NCI-H1048 (cell line): ENCODE results near the gene ARMC7.
A peak's percentile ranks its signal among the peaks of the same experiment; 100 is the strongest.
"Not testable (repeated sequence)": the region's sequence is repeated elsewhere in the genome, so short reads cannot be mapped to it uniquely, and the experiment has no call there.

Source experiments
- DNase-seq: peaks from one replicate; lab custom pipeline; 2025; lab: John Stamatoyannopoulos, UW

Gene ARMC7

DNA sequence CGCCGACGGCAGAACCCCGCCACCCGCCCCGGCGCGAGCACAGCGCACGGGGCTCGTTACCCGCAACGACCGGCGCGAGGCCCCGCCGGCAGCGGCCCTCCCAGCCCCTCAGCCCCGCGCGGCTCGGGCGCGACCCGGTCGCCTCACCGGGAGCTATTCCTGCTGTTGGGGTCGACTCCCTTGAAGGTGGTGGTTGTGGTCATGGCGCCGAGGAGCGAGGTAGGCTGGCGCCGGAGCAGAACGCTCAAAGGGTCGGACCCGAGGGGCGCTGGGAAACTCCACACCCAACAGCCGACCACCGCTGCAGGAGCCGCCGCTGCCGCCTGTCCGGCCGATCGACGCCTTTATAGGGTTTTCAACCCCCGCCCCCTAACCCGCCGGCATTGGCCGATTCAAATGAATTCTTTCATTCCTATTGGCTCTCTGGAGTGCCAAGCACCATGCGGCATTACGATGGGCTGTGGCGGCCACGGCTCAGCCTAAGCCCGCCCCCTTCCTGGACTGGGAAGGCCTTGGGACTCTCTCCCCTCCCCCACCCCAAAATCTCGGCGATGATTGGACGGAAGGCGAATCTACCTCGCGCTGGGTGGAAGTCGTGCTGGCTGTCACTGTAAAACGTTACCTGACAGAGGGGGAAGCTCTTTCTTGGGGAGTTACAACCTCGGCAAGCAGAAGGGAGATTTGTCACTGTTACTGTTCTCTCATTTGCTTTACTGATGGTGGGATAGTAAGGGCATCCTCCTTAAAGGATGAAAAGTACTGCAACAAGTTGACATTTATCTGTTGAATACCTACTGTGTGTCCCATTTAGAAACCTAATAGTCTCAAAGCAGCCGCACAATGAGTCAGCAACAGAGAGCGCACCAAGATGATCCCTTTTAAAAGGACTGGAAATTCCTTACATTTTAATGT is 44.7 kb downstream of the ARMC7 start, which contains the start of gene JPT1:
Gene JPT1 (minus strand): TSS at position 318 of the 912 bp plus-strand sequence. CDS start 115 bp downstream, at position 203.
- peak; percentile 99 for DNase-seq

DNA sequence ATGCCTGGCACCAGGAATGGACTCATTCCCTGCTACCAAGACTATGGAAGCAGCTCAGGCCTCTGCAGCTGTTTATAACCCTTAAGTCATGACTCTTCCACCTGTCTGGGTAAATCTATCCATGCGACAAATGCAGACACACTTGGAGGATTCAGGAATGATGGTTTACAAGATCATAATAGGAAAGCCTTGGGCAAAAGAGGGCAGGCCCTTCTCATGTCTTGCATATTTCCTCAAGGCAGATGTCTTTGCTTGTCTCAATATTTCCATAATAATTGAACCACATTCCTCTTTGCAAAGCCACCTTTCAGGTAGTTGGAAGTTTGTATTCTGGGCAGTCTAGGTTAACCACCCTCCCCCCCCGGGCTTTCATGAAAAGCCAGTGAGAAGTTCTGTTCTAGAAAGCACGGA is 45.4 kb downstream of the ARMC7 start:
- no peak for DNase-seq

GRCh38 chr17:75158480-75158879 is 48.7 kb downstream of the ARMC7 start:
- DNase-seq, result not testable (repeated sequence)

DNA sequence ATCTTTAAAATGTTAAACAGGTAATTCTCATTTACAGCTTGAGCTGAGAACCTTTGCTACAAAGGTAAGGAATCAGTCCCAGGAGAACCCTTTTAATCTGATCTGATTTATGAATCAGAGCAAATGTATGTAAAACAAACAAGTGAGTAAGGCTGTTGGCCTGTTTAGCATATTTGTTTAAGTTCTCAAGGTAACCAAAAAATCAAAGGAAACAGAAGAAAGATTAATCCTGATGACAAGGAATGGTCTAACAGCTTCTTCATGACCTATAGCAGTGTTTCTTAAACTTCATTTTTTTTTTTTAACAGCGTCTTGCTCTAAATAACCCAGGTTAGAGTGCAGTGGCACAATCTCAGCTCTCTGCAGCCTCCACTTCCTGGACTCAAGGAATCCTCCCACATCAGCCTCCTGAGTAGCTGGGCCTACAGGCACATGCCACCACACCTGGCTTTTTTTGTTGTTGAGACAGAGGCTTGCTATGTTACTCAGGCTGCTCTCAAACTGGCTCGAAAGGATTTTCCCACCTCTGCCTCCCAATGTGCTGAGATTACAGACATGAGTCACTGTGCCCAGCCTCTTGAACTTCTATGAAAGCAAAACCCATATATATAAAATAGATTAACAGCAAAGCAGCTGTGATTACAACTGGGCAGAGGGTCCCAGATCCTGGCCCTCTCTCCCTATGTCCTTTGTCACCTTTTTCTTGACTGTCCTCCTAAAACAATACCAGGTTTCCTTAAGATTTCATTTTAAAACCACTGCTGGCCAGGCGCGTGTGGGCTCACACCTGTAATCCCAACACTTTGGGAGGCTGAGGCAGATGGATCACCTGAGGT is 49.6 kb downstream of the ARMC7 start:
- no peak for DNase-seq

GRCh38 chr17:75160211-75160610 is 50.4 kb downstream of the ARMC7 start:
- DNase-seq, result no peak

DNA sequence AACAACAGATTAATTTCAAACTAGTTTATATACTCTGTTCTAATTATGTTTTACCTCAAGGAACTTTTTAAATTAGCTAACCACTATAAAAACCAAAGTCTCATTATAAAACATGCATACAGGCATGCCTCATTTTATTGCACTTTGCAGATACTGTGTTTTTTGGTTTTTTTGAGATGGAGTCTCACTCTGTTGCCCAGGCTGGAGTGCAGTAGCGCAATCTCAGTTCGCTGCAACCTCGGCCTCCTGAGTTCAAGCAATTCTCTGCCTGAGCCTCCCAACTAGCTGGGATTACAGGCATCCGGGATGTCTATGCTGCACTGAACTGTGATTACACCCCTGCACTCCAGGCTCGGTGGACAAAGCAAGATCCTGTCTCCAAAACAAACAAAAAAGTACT is 53.3 kb downstream of the ARMC7 start:
- DNase-seq, result no peak

DNA sequence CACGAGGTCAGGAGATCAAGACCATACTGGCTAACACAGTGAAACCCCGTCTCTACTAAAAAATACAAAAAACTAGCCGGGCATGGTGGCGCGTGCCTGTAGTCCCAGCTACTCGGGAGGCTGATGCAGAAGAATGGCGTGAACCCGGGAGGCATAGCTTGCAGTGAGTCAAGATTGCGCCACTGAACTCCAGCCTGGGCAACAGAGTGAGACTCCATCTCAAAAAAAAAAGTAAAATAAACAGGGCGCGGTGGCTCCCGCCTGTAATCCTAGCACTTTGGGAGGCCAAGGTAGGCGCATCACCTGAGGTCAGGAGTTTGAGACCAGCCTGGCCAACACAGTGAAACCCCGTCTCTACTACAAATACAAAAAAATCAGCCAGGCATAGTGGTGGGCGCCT is 54.8 kb downstream of the ARMC7 start:
- not testable (repeated sequence) for DNase-seq

DNA sequence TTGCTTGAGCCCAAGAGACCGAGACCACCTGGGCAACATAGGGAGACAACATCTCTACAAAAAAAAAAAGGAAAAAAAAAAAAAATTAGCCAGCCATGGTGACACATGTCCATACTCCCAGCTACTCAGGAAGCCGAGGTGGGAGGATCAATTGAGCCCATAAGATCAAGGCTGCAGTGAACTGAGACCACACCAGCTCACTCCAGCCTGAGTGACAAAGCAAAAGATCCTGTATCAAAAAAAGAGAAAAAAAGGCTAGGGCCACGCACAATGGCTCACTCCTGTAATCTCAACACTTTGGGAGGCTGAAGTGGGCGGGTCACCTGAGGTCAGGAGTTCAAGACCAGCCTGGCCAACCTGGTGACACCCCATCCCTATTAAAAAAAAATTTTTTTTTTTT is 59.2 kb downstream of the ARMC7 start:
- no peak for DNase-seq

- DNase-seq, result no peak
Observed at GRCh38 chr17:75173526-75173925, 63.8 kb downstream of the ARMC7 start.

DNA sequence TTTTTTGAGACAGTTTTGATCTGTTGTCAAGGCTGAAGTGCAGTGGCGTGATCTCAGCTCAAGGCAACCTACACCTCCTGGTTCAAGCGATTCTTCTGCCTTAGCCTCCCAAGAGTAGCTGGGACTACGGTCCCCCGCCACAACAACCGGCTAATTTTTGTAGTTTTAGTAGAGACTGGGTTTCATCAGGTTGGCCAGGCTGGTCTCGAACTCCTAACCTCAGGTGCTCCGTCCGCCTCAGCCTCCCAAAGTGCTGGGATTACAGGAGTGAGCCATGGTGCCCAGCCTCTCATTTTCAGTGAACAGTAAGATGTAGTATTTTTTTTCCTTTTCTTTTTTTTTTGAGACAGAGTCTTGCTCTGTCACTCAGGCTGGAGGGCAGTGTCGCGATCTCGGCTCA is 65.2 kb downstream of the ARMC7 start:
- no peak for DNase-seq

DNA sequence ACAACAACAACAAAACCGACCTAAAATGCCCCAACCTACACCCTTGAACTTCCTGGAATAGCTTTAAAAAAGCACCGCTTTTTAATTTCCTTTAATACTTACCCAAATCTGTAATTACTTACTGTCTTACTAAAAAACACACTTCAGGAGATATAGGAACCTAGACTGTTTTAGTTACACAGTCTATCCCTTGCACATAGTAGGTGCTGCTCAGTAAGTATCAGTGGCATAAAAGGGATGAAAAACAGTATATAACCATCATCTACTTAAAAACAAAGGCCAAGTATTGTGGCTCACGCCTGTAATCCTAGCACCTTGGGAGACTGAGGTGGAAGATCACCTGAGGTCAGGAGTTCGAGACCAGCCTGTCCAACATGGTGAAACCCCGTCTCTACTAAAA is 66.9 kb downstream of the ARMC7 start:
- no peak for DNase-seq

- DNase-seq, result no peak
Observed at GRCh38 chr17:75178453-75178852, 68.7 kb downstream of the ARMC7 start.
